Endothelial cell of umbilical vein (primary cell): ENCODE data around the gene CDK6. TPM values are rescaled to one million over a fixed set of nuclear protein-coding genes. Genes with fewer than 3 reads are reported as not detected.

ENCODE experiments used
- BruUV-seq: library from RNA; stranded (reverse); fragments of 400-500 nt; replicated peaks from 2 replicates; lab custom pipeline; 2021; lab: Mats Ljungman, UMichigan
- CTCF ChIA-PET: fragments of 300-600, 350-600 bp; sonication (Branson Sonifier 250); formaldehyde crosslinking; loops from one replicate; lab custom pipeline; 2021; ENCODE audit warnings: antibody characterized with exemption, inconsistent platforms; lab: Charles Lee
- POLR2A ChIA-PET: fragments of 300-600, 350-600 bp; sonication (Branson Sonifier 250); formaldehyde crosslinking; loops from one replicate; lab custom pipeline; 2021; ENCODE audit warnings: antibody characterized with exemption, inconsistent platforms; lab: Charles Lee
- DNase-seq: peaks from one replicate; pipeline ENCODE4 v3.0.0-alpha.2; 2011; ENCODE audit warnings: low read depth, low spot score
- FAIRE-seq: peaks from 2 replicates; lab custom pipeline; 2011; peaks lifted over from hg19 to GRCh38; lab: Jason Lieb, UNC
- H2AFZ ChIP-seq: 2 replicates; pipeline ENCODE4 v1.6.0; 2012; ENCODE audit warnings: low read depth, low read length, control low read depth, inconsistent platforms
- H3K27ac ChIP-seq: 2 replicates; pipeline ENCODE4 v1.5.1; 2011; ENCODE audit warnings: low read depth, mild to moderate bottlenecking, control low read depth, low read length, moderate library complexity; ENCODE audit not compliant: insufficient read depth
- H3K27me3 ChIP-seq, 2 experiments: 2 replicates each; pipeline versions ENCODE4 v1.6.0 to v1.6.1; 2011; ENCODE audit warnings: low read length in 2 of 2, mixed read lengths in 1 of 2; ENCODE audit not compliant: control insufficient read depth in 2 of 2, insufficient read depth in 2 of 2
- H3K36me3 ChIP-seq, 2 experiments: 2 replicates in 1 of 2; 3 replicates in 1 of 2; pipeline ENCODE4 v1.5.1; 2011; ENCODE audit warnings: low read length in 2 of 2, mild to moderate bottlenecking in 1 of 2, moderate library complexity in 1 of 2; ENCODE audit not compliant: control insufficient read depth in 2 of 2, insufficient read depth in 2 of 2; ENCODE audit errors: extremely low read depth in 1 of 2
- H3K4me1 ChIP-seq: 3 replicates; pipeline ENCODE4 v1.5.1; 2011; ENCODE audit warnings: mild to moderate bottlenecking, low read length; ENCODE audit not compliant: control insufficient read depth, insufficient read depth; ENCODE audit errors: extremely low read depth
- H3K4me2 ChIP-seq: 2 replicates; pipeline ENCODE4 v1.6.1; 2011; ENCODE audit warnings: low read length, control low read depth, mixed read lengths; ENCODE audit not compliant: insufficient read depth
- H3K4me3 ChIP-seq, 3 experiments: fragments of 200-600 bp in 1 of 3; sonication (generic), shearing (Covaris generic) in 1 of 3; replicated peaks in 1 of 3; 2 replicates each; pipeline ENCODE4 v1.5.1; 2011 to 2016; ENCODE audit warnings: control low read depth in 3 of 3, low read length in 3 of 3, mild to moderate bottlenecking in 2 of 3, inconsistent platforms in 1 of 3, low read depth in 1 of 3, moderate library complexity in 1 of 3; ENCODE audit not compliant: insufficient read depth in 1 of 3
- H3K79me2 ChIP-seq: 2 replicates; pipeline ENCODE4 v1.6.0; 2012; ENCODE audit warnings: low read length, inconsistent platforms; ENCODE audit not compliant: control insufficient read depth, insufficient read depth
- H3K9ac ChIP-seq: replicated peaks from 2 replicates; pipeline ENCODE3; 2011; ENCODE audit warnings: low read length, control low read depth; ENCODE audit not compliant: insufficient read depth; ENCODE audit errors: extremely low read depth
- H3K9me1 ChIP-seq: replicated peaks from 3 replicates; pipeline ENCODE4 v1.6.0; 2011; ENCODE audit warnings: mild to moderate bottlenecking, low read length; ENCODE audit not compliant: control insufficient read depth, insufficient read depth; ENCODE audit errors: extremely low read depth
- H3K9me3 ChIP-seq: replicated peaks from 2 replicates; pipeline ENCODE4 v1.5.1; 2012; ENCODE audit warnings: low read length, inconsistent platforms; ENCODE audit not compliant: control insufficient read depth, insufficient read depth
- H4K20me1 ChIP-seq: replicated peaks from 2 replicates; pipeline ENCODE3; 2011; ENCODE audit warnings: mild to moderate bottlenecking, low read length; ENCODE audit not compliant: control insufficient read depth, insufficient read depth; ENCODE audit errors: extremely low read depth
- EZH2 ChIP-seq: IDR thresholded peaks from 2 replicates; pipeline ENCODE4 v1.6.1; 2012; ENCODE audit warnings: borderline replicate concordance, low read depth, mild to moderate bottlenecking, moderate library complexity, low read length, inconsistent platforms; ENCODE audit not compliant: severe bottlenecking
- GATA2 ChIP-seq: IDR thresholded peaks from 2 replicates; pipeline ENCODE4 v1.7.0; 2011; ENCODE audit warnings: low read depth, mild to moderate bottlenecking, moderate library complexity, mixed read lengths, low read length; ENCODE audit not compliant: insufficient read length, insufficient read depth
- JUN ChIP-seq: IDR thresholded peaks from 2 replicates; pipeline ENCODE4 v1.6.1; 2011; ENCODE audit warnings: borderline replicate concordance, low read depth; ENCODE audit not compliant: insufficient read length, insufficient read depth
- POLR2A ChIP-seq: IDR thresholded peaks from 2 replicates; pipeline ENCODE4 v1.6.1; 2012; ENCODE audit warnings: low read depth, mild to moderate bottlenecking, control low read depth, low read length
- POLR2AphosphoS5 ChIP-seq: IDR thresholded peaks from 2 replicates; pipeline ENCODE4 v1.6.1; 2012; ENCODE audit warnings: low read depth, mild to moderate bottlenecking, control low read depth, low read length, moderate library complexity; ENCODE audit not compliant: insufficient read depth
- dilution Hi-C: fragments of 300-500 bp; cut with MboI; formaldehyde crosslinking; loops from one replicate; pipeline ENCODE4 v1.15.0; 2019; ENCODE audit warnings: low sequenced_read_pairs; ENCODE audit not compliant: extremely low pct_ligation_motif_present
- intact Hi-C: fragments of 100-400 bp; cut with micrococcal nuclease; formaldehyde crosslinking; loops from one replicate; pipeline ENCODE4 v1.10.0; 2022
- polyA plus RNA-seq, 4 experiments: library from polyadenylated mRNA; depleted of rRNA in 3 of 4; stranded (reverse) in 3 of 4; unstranded in 1 of 4; fragments of >200 nt; gene quantifications; 2 replicates each; pipeline versions ENCODE4 v1.2.1 to v1.2.3, GENCODE V29; 2011 to 2012; ENCODE audit warnings: missing spikeins in 1 of 4
- total RNA-seq: library from RNA; stranded (reverse); gene quantifications from 2 replicates; pipeline ENCODE4 v1.2.3, GENCODE V29; 2021

CDK6 gene
- total and polyA plus RNA-seq, 2 donors (not counting 3 experiments of a cell fraction or from before 2014, with no cell fraction given) = 6.0 to 28.2 TPM

- H3K79me2 ChIP-seq = peaks cover 53% of the 10 kb centered on the region
- no peaks in the 10 kb centered on the region for H3K9me1 ChIP-seq
- no peaks in the 10 kb centered on the region for H3K27me3 ChIP-seq
- H3K4me3 ChIP-seq = no peak overlapping the region
- FAIRE-seq = no peak
- H3K4me1 ChIP-seq = no peaks in the 10 kb centered on the region
- H3K4me2 ChIP-seq = no peak overlapping the region
- no peak overlapping the region for H3K9ac ChIP-seq
- intact Hi-C loops (no loop called here), dilution Hi-C loops (no loop called here)
- H4K20me1 ChIP-seq = no peaks in the 10 kb centered on the region
- CTCF ChIA-PET = no interaction called here
- no peak overlapping the region for H2AFZ ChIP-seq
- POLR2A ChIA-PET = no interaction called here
- no peak for DNase-seq
- no peaks in the 10 kb centered on the region for H3K9me3 ChIP-seq
- no peaks in the 10 kb centered on the region for H3K36me3 ChIP-seq
- TF ChIP-seq GATA2 (no peak), EZH2 (no peak), POLR2A (no peak), JUN (no peak)
- no peak overlapping the region for H3K27ac ChIP-seq
- BruUV-seq = no TSS peak
Measured at GRCh38 chr7:92824450-92824849, 11.9 kb downstream of the CDK6 start.

- dilution Hi-C loops (no loop called here), intact Hi-C loops (no loop called here)
- H3K4me2 ChIP-seq = no peak overlapping the region
- H3K4me1 ChIP-seq = no peaks in the 10 kb centered on the region
- H3K27ac ChIP-seq = no peak overlapping the region
- CTCF ChIA-PET = interaction anchor here (0.8 to 1.3 kb wide), 4 partner anchors 10 to 27 kb away, joined by 3 to 4 read pairs (median 3); no protein-coding TSS in a partner anchor
- no peak overlapping the region for H3K9ac ChIP-seq
- H3K4me3 ChIP-seq = no peak overlapping the region
- no peaks in the 10 kb centered on the region for H3K27me3 ChIP-seq
- no peak for TF ChIP-seq POLR2AphosphoS5
- no peaks in the 10 kb centered on the region for H3K9me3 ChIP-seq
- POLR2A ChIA-PET = no interaction called here
- H3K9me1 ChIP-seq = no peaks in the 10 kb centered on the region
- no peaks in the 10 kb centered on the region for H4K20me1 ChIP-seq
- BruUV-seq = no TSS peak
- DNase-seq (no peak), FAIRE-seq (no peak)
- H3K36me3 ChIP-seq = no peaks in the 10 kb centered on the region
- no peak overlapping the region for H2AFZ ChIP-seq
- H3K79me2 ChIP-seq = peaks cover 59% of the 10 kb centered on the region
Measured at GRCh38 chr7:92823042-92823441, 13.3 kb downstream of the CDK6 start.
